ENCODE data around the gene NRIP3.
A peak's percentile ranks its signal among the peaks of the same experiment; 100 is the strongest.
"Not testable (repeated sequence)": the region's sequence is repeated elsewhere in the genome, so short reads cannot be mapped to it uniquely, and the experiment has no call there.

Gene NRIP3

DNA sequence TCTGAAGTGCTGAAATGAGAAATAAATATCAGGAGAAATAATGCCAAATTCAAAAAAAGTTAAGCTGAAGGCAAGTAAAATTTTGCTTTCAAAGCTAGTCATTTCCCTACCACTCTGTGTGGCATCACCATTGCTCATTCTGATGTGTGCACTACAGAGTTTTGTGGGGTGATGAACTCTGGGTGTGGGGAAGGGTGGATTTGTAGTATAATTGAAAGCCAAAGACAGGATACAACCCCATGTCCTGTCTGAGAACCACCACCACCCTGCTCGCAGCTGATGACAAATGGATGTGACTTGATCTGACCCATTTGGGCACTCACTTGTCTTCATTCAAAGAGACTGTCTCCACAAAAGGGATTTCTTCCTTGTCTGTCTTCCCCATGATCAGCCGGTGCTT is 20.2 kb downstream of the NRIP3 start:
- no peak for DNase-seq (ENCODE audit: low read depth)
- H3K4me3 ChIP-seq (ENCODE audit: low read depth, low read length), result no peak overlapping the region

DNA sequence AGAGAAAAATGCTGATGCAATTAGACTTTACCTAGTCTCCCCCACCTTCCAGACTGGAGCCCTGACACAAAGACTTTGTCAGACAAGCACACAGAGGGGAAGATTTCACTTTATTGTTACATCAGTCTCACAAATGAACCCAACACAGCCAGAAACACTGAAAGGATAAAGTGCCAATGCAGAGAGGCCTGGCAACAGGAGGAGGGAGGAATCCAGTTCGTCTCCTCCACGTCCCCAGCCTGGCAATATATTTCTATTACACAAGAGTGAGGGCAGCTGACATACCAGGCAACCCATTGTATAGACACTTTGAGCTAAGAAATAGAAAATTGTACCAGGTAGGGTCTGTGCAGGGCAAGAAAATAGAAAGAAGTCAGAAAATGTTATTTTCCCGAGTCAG is 23.3 kb downstream of the NRIP3 start:
- no peak overlapping the region for H3K4me3 ChIP-seq (ENCODE audit: low read depth, low read length)
- no peak for DNase-seq (ENCODE audit: low read depth)

DNA sequence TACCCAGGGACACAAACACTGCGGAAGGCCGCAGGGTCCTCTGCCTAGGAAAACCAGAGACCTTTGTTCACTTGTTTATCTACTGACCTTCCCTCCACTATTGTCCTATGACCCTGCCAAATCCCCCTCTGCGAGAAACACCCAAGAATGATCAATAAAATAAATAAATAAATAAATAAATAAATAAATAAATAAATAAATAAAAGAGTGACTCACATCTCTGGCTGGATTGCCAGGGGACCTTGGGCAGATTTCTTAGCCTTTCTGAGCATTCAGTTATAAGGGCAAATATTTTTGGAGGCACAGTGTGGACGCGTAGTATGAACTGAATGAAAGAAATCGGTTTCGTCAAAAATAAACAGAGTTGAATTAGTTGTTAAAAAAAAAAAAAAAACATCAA is 24.4 kb downstream of the NRIP3 start:
- not testable (repeated sequence) for H3K4me3 ChIP-seq (ENCODE audit: low read depth, low read length); DNase-seq (ENCODE audit: low read depth)

DNA sequence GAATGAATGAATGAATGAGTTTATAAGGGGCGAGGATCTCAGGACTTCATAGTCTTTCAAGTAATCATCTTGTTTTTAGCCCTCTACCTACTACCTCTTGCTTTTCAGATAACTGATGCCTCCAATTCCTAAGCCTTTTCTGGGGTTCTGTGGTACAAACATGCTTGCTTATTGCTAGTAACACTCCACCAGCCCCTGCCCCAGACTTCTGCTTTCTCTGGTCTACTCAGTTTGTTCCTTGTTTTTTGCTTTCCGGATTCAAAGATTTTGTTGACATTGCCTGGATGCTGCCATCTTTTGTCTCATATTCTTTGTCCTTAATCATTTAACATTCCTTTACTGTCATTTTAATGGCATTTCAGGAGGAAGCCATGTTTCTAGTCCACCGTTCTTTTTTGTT is 30.7 kb downstream of the NRIP3 start:
- no peak for DNase-seq (ENCODE audit: low read depth)
- no peak overlapping the region for H3K4me3 ChIP-seq (ENCODE audit: low read depth, low read length)

DNA sequence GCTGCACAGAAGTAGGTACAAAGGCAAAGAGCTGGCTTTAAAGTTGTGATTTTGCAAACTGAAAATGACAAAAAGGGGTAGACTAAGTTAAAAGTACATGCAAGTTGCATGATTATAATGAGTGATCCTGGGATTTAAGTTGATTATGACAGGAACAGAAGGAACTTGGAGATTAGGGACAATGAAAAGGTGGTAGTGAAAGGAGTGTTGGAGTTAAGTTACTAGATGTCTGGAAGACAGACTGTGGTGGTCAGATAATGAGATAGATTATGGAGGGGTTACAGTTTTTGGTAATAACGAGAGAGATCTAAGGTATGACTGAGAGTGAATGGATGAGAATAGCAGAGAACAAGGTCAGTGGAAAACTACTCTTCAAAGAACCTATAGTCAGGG is 31.9 kb downstream of the NRIP3 start:
- H3K4me3 ChIP-seq (ENCODE audit: low read depth, low read length), result no peak overlapping the region
- no peak for DNase-seq (ENCODE audit: low read depth)

DNA sequence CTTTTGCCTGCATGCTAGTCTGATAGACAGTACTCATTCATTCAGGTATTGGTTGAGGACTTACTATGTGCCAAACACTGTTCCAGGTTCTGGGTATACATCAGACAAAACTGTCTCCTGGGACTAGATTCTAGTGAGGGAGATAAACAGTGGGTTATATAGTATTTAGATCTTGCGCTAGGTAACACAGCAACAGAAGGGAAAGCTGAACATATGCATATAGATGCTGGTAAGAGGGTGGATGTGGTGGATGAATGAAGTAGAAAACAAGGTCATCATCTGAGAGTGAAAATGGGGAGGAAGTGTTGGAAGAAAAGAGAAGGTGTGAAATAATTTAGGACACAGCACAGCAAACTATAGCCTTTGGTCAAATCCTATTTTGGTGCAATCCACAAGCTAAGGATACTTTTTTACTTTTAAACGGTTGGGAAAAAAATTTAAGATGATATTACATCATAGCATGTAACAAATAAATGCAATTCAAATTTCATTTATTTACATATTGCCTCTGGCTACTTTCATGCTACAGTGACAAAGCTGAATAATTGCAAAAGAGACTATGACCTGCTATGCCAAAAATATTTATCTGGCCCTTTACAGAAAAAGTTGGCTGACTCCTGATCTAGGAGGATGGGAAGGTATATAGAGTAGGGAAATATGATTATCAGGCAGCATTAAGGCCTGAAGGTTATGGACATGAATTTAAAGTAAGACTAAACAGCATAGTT is 32.4 kb downstream of the NRIP3 start:
- H3K4me3 ChIP-seq (ENCODE audit: low read depth, low read length), result no peak overlapping the region

DNA sequence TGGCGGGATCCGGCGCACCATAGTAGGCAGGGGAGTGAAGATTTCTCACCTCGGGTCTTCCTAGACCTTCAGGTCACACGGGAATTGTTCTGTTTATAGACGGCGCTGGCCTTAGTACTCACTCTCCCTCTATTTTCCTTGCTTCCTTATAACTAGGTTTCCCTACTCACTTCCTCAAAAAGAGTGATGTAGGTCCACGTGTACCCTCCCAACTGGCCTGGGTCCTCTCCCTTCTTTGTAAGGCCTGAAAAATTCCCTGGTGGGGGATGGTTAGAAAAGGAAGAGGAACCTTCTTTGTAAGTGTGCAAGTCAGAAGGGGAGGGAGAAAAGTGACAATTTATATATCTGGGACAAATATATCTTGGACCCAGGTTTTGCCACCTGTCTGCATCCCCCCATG is 36.6 kb downstream of the NRIP3 start:
- no peak overlapping the region for H3K4me3 ChIP-seq (ENCODE audit: low read depth, low read length)
- DNase-seq (ENCODE audit: low read depth), result no peak

More for the DNA sequence above, 32.4 kb downstream of the NRIP3 start:
- no peak for DNase-seq (ENCODE audit: low read depth)

DNA sequence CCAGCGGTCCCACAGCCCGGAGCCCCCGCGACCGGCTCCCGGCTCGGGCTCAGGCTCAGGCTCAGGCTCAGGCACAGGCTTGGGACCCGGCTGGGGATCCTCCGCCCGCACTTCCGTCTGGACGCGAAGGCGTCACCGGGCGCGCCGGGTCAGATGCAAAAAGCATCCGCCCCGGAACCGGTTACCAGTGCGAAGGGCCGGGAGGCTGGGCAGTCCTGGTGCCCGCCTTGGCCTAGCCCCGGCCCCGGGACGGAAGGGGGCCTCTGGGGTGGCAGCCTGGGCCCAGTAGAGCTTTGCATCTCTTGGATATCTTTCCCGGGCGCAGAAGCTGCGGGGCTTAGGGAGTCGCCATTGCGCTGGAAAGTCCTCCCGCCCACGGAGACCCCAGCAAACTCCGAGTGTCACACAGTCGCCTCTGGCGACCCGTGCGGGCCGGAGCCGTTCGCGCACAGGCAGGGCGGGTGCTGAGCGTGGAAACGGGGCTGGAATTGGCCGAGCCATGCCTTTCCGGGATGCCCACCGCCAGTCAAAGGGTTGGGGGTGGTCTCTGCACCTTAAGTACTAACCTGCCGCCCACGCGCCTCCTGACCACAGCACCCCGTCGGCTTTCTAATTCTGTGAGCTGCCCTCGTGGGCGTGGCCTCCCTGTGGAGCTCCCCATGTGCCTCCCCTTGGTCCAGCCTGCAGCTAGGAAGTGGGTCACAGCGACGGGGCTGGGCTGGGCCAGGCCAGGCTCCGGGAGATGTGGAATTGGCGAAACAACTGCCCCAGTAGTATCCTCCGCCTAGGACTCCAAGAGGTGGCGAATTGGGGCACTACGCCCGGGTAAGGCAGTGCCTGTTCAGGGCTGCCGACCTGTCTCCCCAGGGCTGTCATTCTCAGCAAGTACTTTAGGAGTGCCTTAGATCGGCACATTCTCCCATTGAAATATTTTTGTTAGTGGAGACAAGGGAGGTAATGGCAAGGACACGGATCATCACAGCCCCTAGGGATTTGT is 39.2 kb downstream of the NRIP3 start, which contains the start of gene TMEM9B:
TMEM9B (minus strand) TSS at position 119 of the 997 bp plus-strand sequence. CDS start 129 bp downstream, outside the sequence.
- peak within 1 kb of the TSS; percentile 90 for H3K4me3 ChIP-seq (ENCODE audit: low read depth, low read length)
- DNase-seq (ENCODE audit: low read depth), result peak; percentile 39

DNA sequence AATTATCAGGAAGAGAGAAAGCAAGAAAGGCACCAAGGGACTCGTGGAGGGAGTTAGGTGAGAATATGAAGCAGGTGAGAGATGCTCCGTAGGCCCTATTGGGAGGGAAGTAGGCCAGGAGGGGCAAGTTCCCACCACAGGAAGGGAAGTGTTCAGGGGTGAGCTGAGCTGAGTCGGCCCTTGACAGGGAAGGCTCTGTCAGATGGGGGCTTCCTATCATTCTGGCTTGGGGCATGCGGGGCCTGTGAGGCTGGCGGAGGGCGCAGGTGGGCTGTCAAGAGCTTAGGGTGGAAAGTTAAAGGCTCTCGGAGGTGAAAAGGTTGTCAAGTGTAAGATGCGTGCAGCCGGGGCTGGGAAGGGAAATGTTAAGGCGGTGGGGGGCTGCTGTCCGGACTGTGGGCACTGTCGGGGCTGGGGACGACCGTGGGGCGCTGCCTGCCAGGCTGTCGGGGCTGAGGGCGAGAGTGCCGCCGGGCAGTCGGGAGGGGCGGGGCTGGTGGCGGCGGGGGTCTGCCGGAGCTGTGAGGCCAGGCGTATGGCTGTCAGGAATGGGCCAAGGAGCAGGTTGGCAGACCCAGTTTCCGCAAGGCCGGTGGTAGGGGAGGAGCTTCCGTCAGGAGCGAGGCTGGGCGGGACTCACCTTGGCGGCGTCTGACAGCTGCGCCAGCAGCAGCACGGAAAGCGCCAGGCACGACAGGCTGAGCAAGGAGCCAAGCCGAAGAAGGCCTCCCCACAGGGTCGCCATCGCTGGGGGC is 40.1 kb downstream of the NRIP3 start:
- peak overlapping the region; percentile 90 for H3K4me3 ChIP-seq (ENCODE audit: low read depth, low read length)
- DNase-seq (ENCODE audit: low read depth), result peak; percentile 13

DNA sequence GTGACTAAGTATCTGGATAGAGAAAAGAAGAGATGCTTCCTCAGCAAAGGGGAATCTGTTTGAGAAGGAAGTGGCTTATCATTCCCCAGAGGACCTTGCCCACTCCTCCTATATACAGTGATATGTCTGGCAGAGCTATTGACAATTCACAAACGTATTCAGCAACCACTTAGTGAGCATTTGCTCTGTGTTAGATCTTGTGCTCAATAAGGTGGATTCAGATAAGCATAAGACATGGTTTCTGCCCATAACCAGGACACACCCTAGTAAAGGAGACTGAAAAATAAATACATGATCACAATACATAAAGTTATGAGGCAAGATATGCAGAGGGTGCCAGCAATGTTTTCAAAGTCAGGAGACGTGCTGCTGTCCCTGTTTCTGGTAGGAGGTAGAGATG is 41.0 kb downstream of the NRIP3 start:
- H3K4me3 ChIP-seq (ENCODE audit: low read depth, low read length), result no peak overlapping the region
- DNase-seq (ENCODE audit: low read depth), result no peak

DNA sequence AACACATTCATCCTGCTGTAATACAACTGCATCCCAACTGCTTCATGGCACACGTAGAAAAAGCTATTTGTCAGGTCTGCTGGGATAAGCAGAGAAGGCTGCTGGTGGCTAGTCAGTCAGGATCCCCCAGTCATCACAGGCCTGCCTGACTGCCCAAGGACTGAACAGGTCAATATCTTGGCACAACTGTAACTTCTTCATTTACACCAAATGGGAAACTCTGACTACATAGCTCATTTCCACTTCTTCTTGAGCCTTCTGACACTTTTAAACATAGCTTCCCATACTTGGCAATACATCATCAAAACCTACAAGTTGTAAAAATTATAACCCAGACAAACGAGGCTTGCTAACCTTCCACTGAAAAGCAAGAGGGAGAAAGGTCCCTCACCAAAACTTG is 42.4 kb downstream of the NRIP3 start:
- no peak for DNase-seq (ENCODE audit: low read depth)

DNA sequence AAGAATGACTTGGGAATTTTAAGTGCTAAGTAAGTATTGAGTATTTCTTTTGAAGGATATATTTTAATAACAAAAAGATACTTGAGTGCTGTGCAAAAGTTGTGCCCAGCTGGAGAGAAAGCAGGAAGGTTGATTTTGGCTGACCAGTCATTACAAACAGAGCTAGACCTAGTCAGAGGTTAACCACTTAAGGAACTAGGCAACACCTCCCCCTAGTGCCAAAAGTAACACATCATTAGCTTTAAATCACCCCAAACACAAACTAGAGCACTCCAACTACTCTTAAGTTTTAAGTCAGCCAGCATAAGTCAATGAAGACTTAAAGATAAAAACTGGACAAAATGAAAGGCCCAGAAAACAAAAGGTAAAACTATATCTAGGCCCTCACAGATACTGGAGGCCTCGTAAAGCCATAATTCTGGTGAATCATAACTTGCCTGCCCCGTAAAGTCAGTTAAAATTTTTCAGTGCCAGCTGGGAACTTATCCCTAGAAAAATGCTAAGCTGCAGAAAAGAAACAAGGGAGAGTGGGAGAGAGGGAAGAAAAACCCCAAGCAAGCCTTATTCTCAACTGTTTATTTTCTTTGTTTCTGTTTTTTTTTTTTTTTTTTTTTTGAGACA is 44.1 kb downstream of the NRIP3 start:
- no peak overlapping the region for H3K4me3 ChIP-seq (ENCODE audit: low read depth, low read length)
- DNase-seq (ENCODE audit: low read depth), result peak; percentile 39

More for the DNA sequence above, 42.4 kb downstream of the NRIP3 start:
- no peak overlapping the region for H3K4me3 ChIP-seq (ENCODE audit: low read depth, low read length)

DNA sequence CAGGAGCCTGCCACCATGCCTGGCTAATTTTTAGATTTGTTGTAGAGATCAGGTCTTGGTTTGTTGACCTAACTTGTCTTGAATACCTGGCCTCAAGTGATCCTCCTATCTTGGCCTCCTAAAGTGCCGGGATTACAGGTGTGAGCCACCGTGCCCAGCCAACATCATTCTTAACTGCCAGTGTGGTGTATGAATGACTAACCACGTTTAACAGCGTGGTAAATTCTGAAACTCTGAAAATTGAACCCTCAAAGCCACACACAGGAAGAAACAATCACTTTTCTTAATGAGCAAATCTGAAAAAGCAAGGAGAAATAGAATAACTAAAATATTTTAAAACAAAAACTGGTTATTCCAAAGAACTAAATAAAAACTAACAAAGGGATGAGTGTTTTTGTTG is 46.9 kb downstream of the NRIP3 start:
- no peak overlapping the region for H3K4me3 ChIP-seq (ENCODE audit: low read depth, low read length)
- no peak for DNase-seq (ENCODE audit: low read depth)

DNA sequence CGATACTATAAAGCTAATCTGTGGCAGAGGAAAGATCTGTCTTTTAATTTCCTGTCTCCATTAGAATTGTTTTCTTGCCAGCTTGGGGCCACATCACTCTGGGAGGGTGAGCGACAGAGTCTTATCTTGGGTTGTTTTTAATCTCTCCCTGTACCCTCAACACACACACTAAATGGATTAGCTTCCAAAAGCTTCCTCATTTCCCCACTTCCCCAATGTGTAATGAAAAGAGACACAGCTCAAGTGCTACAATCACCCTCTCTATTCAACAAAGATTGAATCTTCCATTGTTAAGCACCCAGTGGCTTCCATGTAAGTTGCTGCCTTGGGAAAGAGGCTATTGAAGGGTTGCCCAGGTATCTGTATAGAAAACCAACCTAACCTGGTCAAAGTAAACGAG is 54.9 kb downstream of the NRIP3 start:
- no peak overlapping the region for H3K4me3 ChIP-seq (ENCODE audit: low read depth, low read length)
- no peak for DNase-seq (ENCODE audit: low read depth)

DNA sequence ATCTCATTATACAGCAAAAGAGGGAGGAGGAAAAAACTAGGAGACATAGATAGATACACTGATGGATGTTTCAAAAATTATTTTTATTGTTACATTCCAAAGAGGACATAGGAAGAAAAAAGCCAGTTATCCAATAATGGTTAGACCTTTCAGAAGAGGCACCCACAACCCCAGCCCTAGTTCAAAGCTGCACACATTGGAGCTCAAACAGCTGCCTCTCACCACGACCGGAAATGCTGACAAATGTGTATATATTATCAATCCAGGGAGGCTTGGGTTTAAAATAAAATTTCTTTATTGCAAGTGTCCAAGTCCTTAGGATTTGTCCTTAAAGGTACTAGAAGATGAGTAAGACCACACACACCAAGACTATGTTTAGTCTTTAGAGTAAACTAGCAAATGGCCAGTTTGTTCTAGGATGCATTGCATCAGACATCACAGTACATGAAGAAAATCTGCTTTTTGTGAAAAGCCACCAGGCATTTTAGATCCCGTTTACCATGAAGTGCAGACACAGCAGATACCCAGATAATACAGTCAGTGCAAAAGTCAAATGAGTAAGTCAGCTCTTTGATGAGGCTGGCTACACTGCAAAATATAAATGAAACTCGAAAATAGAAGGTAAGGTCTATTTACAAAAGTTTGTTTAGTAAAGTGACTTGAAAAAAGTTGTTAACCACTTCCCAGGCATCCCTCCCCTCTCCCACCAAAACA is 56.4 kb downstream of the NRIP3 start:
- DNase-seq (ENCODE audit: low read depth), result no peak
- no peak overlapping the region for H3K4me3 ChIP-seq (ENCODE audit: low read depth, low read length)

DNA sequence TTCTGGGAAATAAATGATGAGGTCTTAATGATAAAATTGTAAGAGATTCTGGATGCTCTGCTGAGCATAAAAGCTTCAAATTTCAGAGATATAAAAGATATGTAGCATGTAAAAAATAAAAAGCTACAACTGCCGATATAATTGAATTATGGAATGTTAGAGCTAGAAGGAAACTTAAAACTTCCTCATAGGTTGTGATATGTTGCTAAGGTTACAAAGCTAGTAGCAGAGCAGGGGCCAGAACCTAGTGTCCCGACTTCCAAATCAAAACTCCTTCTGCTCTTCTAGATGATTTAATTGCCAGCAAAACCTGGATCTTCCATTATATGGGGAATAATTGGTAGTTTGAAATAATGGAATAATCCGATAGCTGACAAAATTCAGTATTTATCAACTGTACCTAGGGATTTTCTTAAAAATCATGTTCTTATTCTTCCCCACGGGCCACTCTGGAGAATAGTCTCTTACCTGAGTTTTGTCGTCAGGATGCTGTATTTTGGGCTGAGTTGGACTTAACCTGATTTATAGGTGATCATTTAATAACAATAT is 61.2 kb downstream of the NRIP3 start, which contains the start of gene ASCL3:
ASCL3 (minus strand) TSS at position 499 of the 549 bp plus-strand sequence. CDS start 4,855 bp downstream, outside the sequence.
- H3K4me3 ChIP-seq (ENCODE audit: low read depth, low read length), result no peak within 1 kb of the TSS
- no peak for DNase-seq (ENCODE audit: low read depth)

DNA sequence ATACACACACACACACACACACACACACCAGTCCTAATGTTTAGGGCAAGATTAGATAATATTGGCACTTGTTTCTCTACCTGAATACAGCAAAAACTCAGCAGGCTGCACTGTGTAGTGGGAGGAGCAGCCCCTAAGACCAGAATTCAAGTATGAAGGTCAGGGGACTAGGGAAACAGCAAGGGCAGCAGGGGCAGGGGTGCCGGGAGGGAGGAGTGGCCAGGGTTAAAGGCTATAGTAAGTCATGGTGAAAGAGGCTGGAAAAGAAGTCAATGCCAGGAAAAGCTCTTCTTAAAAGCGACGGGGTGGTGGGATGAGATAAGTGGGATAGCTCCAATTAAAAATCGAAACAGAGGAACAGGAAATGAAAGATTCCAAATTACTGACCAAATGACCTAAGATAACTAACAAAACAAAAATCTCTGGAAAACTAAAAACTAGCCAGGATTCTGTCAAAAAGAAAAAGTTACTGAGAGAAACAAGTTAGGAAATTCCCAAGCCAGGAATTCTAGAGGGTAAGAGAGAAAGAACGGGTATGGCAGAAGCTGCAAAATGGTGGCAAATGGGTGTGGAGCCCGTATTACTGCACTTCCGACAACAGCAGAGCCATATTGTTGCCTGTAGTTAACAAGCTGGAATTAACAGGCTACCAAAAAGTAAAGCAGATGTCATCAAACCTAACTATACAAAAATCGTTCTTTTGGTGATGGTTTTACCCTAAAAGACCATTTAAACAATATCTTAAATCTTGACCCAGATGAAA is 62.3 kb downstream of the NRIP3 start:
- H3K4me3 ChIP-seq (ENCODE audit: low read depth, low read length), result no peak overlapping the region
- no peak for DNase-seq (ENCODE audit: low read depth)

DNA sequence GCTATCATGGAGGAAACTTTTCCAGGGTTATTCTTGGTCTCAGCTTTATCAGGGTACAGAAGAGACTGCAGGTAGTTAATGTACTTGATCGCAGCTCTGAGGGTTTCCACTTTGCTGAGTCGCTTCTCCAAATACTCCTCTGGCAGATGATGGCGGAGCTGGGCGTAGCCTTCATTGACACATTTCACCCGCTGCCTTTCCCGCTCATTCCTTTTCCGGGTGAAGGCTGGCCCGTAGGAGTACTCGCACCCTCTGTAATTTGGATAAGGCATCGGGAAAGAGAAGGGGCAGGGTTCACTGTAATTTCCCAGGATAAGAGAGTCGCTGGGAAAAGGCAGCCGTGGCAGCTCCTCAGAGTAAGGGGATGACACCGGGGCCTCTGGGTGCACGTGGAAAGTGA is 66.1 kb downstream of the NRIP3 start:
- no peak for DNase-seq (ENCODE audit: low read depth)

More for the DNA sequence above, 66.1 kb downstream of the NRIP3 start:
- H3K4me3 ChIP-seq (ENCODE audit: low read depth, low read length), result no peak overlapping the region
